Esophagus mucosa (tissue), 1 donor: ENCODE results near the gene DHRS7. TPM values are rescaled to one million over a fixed set of nuclear protein-coding genes. Genes with fewer than 3 reads are reported as not detected.

Experiments
- ATAC-seq: fragments of 200-7000 bp; cut with Tn5 transposase; one replicate; pipeline ENCODE4 v1.9.1; 2020
- total RNA-seq: library from RNA; stranded (reverse); gene quantifications from one replicate; pipeline ENCODE4 v1.2.4, GENCODE V29; 2023
- donor health status: DM: yes; HTN: yes; CAD: no.

Gene DHRS7, protein sequence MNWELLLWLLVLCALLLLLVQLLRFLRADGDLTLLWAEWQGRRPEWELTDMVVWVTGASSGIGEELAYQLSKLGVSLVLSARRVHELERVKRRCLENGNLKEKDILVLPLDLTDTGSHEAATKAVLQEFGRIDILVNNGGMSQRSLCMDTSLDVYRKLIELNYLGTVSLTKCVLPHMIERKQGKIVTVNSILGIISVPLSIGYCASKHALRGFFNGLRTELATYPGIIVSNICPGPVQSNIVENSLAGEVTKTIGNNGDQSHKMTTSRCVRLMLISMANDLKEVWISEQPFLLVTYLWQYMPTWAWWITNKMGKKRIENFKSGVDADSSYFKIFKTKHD
- 40.3 TPM for total RNA-seq

DNA sequence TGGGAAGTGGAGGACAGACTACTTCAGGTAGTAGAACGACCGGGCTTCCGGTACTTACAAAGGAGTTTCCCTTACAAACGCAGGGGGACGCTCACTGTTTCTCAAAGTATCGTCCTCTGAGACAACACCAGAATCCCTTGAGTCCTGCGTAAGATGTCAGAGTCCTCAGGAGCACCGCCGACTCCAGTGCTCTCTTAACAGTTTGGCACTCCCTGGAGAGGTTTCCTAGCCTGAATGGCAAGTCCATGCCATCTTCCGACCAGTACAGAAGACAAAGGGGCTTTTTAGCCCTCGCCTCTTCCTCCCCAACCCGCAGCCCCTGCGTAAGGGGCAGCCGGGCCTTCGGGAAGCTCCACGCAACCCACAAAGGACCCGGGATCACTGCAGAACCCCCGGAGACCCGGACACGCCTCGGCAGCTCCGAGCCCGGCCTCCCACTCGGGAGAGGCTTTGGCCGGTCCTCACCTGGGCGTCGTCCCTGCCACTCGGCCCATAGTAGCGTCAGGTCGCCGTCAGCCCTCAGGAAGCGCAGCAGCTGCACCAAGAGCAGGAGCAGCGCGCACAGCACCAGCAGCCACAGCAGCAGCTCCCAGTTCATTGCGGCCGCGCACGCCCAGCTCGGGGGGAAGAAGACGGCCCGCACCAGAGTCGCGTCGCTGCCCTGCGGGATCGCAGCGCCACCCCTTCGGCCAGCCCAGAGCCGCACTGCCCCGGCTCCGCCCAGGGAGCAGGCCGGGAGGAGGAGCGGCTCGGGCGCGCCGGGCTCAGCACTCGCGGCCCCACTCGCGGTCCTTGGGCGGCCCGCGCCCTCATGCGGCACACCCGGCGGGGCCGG lies at the start of gene DHRS7:
Gene DHRS7 (minus strand): TSS at position 687 of the 835 bp plus-strand sequence. CDS start 89 bp downstream, at position 598.
- peak; percentile 96 for ATAC-seq

DNA sequence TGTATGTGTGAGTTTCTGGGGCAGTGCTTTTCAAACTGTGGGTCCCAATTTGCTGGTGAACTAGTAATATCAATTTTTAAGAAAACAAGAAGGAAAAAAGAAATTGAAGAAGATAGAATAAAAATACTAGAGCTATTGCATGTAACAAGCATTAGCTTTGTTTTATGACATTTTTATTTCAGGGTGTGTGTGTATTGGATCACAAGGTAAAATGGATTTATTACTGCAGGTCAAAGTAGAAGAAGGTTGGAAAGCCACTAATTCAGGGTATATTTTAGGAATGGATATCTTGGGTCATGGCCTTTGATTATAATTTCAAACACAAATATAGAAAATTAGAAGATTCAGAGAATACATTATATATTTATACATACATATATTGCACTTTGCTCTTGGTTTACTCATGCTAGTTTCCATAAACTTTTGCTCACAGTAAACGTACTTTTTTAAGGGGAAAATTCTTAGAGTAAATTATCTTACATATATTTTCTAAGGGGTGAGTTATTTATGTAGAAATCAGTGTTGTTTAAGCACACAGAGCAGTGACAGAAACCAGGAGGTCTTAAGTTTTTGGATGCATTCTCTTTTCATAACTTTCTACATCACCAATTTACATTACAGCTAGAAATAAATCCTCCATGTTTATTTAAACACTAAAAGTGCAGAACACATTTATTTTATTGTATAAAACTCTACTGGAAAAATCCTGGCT lies 49.4 kb upstream of the DHRS7 start:
- ATAC-seq = no peak

DNA sequence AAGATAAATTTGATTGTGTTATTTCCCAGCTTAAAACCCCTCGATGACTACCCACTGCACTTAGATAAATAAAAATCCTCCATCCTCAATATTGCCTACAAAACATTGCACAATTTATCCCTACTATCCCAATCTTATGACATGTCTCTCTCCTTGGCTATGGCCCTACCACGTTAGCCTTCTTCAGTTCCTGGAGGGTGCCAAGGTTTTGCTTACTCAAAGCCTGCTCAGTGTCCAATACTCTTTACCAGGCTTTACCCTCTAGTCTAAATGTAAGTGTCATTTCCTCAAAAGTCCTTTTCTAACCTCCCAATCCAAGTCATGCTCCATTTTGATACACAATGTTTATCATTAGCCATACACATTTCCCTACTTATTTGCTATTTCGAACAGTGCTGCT lies 48.8 kb upstream of the DHRS7 start:
- ATAC-seq = no peak

DNA sequence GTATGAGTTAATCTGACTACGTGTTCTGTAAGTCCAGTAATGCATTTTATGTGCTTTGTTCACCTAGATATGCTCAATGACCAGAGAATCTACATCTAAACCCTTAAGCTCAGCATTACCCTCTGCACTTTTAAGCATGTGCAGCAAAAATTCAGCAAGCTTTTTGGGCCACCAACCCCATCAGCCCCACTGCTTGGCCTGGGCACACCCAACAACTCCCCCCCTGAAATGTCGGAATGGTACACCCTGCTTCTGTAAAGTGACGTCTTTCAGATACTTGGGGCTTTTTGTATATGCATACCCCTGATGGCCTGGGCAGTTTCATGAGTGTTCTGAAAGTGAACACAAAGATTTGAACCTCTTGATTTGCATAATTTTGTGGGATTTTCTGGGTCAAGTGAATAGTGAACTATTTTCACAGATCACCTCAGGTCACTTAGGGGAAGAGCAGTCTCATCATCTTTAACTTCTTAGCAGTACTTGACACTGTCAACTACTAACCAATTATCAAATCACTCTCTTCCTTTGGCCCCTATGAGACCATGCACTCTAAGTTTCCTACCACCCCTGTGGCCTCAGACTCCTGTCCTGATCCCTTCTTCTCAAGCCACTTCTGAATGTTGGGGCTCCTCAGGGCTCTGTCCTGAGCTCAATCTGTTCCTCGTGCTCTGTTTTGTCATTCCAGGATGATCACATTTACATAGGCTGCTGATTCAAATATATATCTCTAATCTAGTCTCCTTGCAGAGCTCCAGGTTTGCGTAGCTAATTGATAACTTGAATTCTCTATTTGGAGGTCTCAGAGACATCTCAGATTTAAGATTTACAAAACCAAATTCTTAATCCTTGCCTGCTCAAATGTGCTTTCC lies 47.5 kb upstream of the DHRS7 start:
- no peak for ATAC-seq

DNA sequence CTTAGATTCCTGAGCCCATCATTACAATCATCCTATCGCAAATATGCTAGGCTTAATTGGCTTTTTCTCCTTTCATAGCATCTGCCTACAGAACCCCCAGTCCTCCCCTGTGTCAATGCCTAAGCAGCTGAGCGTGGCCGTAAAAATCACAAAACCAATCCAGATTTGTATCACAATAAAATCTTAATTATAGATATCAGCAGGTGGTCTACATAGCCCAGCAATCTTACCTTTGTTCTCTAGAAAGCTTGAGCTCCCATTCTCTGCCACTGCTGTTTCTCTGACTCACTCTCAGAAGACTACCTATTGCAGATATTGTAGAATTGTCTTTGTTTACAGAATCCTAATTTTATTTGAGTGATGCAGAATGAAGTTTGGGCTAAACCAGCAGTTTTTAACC lies 46.0 kb upstream of the DHRS7 start:
- no peak for ATAC-seq

DNA sequence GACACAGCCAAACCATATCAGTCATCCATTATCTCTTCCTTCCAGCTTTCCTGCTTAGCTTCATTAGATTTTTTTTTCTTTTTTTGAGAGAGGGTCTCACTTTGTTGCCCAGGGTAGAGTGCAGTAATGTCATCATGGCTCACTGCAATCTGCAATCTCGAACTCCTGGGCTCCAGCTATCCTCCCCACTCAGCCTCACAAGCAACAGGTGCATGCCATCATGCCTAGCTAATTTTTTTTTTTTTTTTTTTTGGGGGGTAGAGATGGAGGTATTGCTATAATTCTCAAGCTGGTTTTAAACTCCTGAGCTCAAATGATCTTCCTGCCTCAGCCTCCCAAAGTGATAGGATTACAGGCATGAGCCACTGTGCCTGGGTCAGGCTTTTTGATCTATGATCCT lies 45.5 kb upstream of the DHRS7 start:
- ATAC-seq = no peak

DNA sequence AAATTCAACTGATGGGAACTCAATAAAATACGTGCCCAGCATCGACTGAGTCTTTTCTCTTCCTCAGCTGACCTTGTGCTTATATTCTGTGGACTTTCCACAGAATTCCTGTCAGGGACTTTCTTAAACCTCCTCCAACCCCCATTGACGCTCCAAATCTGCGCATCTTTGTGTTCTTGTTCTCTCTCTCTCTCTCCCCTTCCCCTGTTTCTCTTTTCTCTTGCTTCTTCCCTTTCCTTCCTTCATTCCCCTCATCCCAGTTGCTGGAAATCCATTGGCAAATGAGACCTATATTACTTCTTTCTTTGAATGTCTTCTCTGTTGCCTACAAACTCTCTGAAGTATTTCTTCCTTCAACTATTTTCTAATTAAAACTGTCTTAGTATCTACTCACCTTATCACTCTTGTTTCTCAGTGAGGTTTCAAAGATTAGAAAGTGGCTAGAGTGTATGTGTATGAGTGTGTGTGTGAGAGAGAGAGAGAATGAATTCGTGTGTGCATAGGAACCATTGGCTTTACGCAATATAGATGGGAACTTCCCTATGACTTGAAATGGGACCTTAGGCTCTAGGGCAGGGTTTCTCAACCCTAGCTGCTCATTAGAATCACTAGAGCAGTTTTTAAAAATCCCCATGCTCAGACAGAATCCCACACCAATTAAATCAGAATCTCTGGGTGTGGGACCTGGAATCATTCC lies 41.8 kb upstream of the DHRS7 start:
- ATAC-seq = no peak

DNA sequence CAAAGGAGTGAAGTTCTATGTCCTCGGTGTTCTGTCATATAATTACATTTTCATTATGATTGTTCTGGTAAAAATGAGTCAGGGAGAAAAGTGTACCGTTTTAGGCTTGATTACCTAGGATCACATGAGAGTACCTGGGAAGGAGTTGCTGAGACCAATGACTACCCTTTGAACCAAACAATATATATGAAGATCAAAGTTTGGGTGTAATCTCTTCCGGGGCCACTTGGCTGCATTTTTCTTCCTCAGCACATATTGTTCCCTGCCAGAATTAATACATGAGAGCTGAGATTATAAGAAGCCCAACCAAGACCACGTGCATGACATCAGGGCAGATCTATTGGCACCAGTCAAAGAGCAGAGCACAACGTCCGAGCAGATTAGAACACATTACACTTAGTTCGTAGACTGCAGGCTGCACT lies 41.1 kb upstream of the DHRS7 start:
- ATAC-seq = no peak

DNA sequence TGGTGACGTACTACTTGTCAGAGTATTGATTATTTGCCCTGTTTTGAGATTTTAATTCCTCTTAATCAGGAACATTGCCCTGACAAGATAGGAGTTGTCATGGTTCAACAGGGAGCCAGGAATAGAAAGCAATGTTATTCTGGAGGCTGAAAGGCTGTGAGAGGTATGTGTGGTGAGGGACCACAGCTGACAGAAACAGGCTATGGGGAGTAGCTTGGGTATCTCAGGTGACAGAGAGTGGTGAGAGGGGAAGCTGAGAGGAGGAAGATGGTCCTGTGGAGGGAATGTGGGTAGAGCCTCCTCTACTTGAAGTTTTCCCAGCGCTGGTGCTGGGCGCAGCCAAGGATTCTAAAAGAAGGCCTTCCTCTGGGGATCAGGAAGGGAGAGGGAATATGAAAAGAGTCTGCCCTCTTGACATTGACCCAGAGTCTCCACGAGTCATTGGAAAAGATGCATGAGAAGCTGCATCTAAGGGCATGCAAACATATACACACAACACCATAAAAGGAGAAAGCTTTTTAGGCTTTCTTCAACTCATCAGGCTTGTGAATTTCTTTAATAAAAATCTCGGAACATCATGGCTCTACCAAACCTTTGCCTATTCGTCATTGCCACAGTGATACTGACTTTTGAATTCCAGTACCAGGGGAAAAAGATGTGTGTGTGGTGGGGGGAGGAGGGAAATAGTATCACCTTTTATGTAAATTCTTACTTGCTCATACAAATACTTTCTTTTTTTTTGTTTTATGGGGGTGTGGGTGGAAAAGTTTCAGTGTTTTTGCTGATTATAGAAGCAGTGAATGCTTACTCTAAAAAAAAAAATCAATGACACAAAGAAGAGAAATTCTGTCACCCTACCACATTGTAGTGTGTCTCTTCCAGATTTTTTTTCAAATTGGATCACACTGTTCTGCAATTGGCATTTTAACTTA lies 39.9 kb upstream of the DHRS7 start:
- no peak for ATAC-seq

DNA sequence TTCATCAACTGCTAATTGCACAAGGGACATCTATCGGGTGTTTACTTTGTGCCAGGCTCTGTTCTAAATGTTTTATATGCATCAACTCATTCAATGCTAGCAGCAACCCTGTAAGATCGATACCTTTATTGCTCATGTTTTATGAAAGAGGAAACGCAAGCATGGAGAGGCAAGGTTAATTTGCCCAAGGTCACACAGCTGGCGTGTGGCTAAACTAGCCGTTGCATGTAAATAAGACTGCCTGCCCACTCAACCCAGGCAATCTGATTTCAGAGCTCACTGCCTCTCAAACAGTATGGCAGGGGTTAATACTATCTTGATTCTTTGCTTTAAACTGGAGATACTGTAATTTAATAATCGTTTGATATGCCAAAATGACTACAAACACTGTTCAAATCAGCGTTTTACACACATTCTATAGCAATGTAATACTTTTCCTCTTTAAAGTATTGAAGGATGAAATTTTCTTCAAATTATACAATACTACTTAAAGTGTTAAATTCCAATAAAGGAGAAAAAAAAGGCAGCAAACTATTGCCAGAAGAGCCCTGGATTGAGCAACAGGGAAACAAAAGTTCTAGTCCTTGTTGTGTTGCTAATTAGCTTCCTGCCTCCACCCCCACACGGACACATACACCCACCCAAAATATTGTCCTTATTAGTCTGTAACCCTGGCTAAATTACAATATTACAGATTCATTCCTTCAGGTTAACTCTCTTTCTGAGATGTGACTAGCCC lies 39.1 kb upstream of the DHRS7 start:
- ATAC-seq = no peak

DNA sequence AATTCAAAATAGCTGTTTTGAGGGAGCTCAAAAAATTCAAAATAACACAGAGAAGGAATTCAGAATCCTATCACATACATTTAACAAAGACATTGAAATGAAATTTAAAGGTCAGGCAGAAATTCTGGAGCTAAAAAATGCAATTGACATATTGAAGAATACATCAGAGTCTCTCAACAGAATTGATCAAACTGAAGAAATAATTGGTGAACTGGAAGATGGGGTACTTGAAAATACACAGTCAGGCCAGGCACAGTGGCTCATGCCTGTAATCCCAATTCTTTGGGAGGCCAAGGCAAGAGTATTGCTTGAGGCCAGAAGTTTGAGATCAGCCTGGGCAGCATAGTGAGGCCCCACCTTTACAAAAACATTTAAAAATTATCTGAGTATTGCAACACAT lies 34.1 kb upstream of the DHRS7 start:
- no peak for ATAC-seq

DNA sequence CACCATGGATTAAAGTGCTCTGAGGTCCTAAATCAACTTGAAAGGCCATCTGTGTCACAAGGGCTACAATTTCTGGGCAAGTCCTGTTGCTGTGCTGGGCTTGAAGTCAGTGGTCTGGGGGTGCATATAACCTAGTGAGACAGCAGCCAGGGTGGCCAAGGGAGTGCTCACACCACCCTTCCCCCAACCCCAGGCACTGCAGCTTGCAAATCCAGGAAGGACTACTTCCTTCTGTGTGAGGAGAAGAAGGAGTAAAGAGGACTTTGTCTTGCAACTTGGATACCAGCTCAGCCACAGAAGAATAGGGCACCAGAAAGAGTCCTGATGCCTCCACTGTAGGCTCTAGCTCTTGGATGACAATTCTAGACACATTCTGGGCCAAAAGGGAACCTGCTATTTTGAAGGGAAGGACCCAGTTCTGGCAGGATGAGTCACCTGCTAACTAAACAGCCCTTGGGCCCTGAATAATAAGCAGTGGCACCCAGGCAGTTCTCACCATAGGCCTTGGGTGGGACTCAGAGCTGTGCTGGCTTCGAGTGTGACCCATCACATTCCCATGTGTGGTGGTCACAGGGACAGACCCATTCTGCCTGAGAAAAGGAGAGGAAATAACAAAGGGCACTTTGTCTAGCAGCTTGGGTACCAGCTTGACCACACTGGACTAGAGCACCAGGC lies 32.6 kb upstream of the DHRS7 start:
- peak; percentile 17 for ATAC-seq

DNA sequence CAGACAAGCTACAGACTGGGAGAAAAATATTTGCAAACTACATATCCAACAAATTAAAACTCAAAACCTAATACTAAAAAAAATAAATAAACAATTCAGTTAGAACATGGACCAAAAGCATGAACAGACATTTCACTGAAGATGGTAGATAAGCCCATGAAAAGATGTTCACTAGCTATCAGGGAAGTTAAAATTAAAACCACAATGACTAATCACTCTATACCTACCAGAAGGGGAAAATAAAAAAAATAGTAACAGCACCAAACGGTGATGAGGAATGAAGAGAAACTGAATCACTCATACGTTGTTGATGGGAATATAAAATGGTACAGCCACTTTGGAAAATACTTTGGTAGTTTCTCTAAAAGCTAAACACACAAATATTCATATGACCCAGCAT lies 31.1 kb upstream of the DHRS7 start:
- no peak for ATAC-seq

DNA sequence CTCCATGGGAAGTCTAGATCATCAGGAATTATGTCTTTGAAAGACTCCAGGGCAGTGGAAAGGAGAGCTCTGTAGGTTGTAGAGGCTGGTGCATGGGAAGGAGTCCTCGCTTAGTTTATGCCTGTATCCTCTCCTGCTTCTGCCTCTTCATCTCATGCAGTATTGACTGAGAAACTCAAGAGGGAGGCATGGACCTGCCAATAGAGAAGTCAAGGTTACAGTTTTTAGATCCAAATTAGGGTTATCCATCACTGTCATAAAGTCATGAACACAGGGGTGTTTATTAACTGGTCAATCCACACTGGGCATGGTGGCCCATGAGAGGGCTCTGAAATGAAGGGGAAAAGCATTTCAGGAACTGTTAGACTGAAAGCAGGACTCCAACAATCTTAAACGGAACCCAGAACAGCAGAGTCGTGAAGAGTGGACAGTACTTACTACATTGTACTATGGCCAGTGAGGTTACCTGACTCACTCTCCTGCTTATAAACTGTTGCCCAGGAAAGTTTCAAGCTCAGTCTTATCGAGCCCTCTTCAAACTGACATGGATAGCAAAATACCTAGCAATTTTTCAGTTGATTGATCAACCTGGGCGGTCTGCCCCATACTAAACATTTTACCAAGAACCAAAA lies 30.1 kb upstream of the DHRS7 start:
- ATAC-seq = no peak

DNA sequence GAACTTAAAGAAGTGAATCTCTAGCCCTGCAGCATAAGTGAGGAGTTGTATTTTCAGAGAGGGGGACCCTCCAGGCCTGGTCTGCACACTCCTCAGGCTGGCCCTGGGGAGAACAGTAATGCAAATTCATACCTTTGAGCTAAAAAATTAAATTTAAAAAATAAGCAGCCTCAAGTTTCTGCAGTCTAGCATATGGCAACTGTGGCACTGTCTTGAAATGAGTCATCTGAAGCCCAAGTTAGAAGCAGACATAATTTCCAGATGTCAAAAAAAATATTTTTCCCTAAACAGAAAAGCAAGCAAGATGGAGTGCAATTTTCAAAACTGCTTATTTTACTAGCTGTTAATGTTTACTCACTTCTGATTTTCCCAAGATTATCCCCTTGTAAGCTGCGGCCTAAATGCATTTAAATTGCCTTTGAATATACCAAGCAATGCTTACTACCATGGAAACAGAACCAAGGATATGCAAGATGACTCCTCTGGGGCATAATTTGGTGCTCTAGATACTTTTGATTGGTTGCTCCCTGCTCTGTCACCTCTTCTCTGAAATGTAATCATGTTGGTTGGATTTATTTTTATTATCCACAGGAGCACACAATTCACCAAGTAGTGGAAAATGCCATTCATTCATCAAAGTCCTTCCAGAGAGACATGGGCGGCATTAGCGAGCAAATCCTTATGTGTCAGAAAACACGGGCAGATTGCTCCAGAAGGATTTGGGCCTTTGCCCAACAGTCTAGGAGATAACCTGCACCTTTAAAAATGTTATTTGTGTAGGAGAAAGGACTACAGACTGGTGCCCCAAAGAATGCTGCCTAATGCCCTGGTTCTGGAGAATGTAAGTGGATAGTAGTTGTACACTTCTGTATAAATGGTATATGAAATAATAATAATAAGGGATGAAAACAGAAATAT lies 25.0 kb upstream of the DHRS7 start:
- no peak for ATAC-seq

DNA sequence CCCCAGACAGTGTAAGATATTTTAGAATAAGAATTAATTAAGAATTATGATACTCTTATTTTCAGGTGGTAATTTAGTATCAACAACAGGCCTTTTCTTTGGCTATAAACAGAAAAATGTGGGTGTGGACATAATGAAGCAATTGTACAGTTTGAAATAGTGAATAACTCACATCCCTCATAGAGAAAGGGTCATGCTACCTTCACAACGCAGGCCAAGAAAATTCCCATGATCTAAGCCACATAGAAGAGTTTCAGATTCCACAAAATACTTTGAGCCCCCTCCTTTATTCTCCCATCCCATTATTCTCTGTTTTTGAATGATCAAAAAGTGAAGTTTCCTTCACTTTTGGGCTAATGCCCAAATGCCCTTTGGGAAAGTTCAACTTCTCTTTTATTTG lies 23.5 kb upstream of the DHRS7 start:
- no peak for ATAC-seq

DNA sequence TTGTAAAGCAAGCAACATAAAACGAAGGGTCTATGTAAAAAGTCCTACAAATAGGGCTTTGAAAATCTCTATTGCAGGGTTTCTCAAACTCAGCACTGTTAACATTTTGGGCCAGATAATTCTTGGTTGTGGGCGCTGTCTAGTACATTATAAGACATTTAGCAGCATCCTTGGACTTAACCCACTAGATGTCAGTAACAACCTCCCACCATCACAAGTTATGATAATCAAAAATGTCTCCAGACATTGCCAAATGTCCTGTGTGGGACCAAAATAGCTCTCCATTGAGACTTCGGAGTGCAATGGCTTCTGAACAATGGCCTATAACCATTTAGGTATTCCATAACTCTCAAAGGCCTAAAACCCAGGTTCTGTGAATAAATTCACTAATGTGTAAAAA lies 22.9 kb upstream of the DHRS7 start:
- no peak for ATAC-seq
